OCI-LY7 (cell line): ENCODE results near the gene ANKDD1B.

Experiments
- CTCF ChIP-seq: fragments of 200-600 bp; sonication (generic); conservative IDR thresholded peaks from 2 replicates; pipeline ENCODE4 v1.5.1; 2014; ENCODE audit warnings: mild to moderate bottlenecking, antibody characterized with exemption, low read length, moderate library complexity, mixed read lengths
- EZH2phosphoT487 ChIP-seq: fragments of 200-600 bp; sonication (generic); IDR thresholded peaks from 2 replicates; pipeline ENCODE4 v1.6.1; 2018; ENCODE audit warnings: low read depth, borderline replicate concordance, mild to moderate bottlenecking, mixed run types, antibody characterized with exemption, low read length, moderate library complexity, mixed read lengths

GRCh38 chr5:75616971-75617621 lies 5.8 kb downstream of the ANKDD1B start:
- TF ChIP-seq CTCF (no peak), EZH2phosphoT487 (no peak)
